Erythroblast (primary cell): ENCODE measurements around the gene OSBPL3.

Experiments
- DNase-seq, 2 experiments: peaks; one replicate each; lab custom pipeline; 2025; lab: John Stamatoyannopoulos, UW
- GATA1 ChIP-seq: IDR thresholded peaks from 2 replicates; pipeline ENCODE4 v1.6.1; 2011; ENCODE audit warnings: low read depth, mild to moderate bottlenecking, control low read depth, low read length, moderate library complexity
- POLR2A ChIP-seq: IDR thresholded peaks from 2 replicates; pipeline ENCODE4 v1.6.1; 2011; ENCODE audit warnings: mild to moderate bottlenecking, low read length

Gene OSBPL3

GRCh38 chr7:24830440-24831050 is 149.4 kb downstream of the OSBPL3 start:
- DNase-seq, result peak; percentile 21 to 35
- no peak for TF ChIP-seq POLR2A
- TF ChIP-seq GATA1, result no peak

- no peak for TF ChIP-seq POLR2A
- TF ChIP-seq GATA1, result no peak
Measured at GRCh38 chr7:24829787-24830186, 150.2 kb downstream of the OSBPL3 start.

GRCh38 chr7:24828891-24829661 is 150.9 kb downstream of the OSBPL3 start:
- TF ChIP-seq GATA1 (no peak), POLR2A (no peak)
- peak; percentile 54 to 80 for DNase-seq

More at GRCh38 chr7:24829787-24830186, 150.2 kb downstream of the OSBPL3 start:
- peak; percentile 55 to 68 for DNase-seq

DNA sequence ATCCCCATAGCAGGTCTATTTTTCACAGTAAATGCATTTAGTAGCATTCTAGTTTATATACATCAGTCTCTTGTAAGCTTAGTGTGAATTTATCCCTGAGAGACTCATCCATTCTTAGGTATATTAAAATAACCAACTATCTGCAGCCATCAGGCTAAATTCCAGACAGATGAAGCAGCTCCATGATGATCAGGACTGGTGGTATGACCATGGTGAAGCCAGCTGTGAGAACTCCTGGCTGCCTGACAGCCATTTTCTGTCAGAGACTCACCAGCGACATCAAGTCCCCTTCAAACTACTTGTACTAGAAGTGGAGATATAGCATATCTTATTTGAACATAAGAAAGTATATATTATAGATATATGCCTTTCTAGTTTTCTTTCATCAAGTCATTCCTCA is 152.4 kb downstream of the OSBPL3 start:
- TF ChIP-seq GATA1 (no peak), POLR2A (no peak)
- no peak for DNase-seq

DNA sequence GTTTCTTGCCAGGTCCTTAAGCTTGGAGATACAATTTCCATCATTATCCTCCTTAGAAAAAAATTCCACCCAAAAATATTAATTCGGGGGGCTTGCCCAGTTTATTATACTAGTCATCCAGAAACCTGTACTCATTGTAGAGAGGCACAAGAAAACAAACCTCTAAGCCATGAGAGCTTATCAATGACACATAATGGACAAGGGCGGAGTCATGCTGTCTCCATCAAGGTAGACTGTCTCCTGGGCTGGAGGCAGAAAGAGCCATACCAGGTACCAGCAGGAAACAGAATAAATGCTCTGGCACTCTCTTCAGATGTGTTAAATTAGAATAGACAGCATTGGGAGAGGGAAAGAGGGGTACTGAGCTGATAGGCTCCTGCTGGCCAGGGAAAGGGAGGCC is 153.0 kb downstream of the OSBPL3 start:
- TF ChIP-seq GATA1, result no peak
- no peak for TF ChIP-seq POLR2A
- DNase-seq, result no peak

- TF ChIP-seq POLR2A, result no peak
- no peak for TF ChIP-seq GATA1
- no peak for DNase-seq
Measured at GRCh38 chr7:24826662-24827020, 153.3 kb downstream of the OSBPL3 start.

DNA sequence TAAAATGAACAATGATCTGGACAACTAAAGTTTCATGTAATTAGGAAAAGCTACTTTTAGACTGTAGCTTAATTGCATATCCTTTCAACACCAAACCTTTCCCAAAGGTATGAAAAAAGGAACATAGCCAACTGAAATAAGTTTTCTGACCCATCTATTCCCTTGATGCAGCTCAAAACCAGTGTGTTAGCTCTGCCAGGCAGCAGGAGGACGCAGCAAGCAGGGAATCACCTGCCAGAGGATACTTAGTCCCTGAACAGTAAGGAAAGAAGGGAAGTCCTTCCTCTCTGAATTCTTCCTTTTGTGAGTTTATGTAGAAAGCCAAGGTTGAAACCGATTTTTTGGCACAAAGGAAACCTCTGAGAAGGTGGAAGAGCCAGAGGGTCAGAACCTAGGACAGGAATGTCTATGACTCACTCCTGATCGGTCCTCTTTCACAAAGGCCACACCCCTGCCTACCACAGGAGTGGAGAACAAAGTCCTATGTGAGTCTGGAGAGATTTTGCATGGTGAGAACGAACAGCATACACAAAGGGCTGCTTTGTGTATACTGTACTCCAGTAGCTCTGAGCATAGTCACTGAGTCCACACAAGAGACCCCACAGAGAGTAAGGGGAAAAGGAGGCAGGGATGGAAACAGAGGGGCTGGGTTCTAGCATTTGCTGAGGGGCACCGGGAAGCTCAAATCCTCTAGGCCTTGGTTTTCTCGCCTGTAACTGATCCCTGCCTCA is 153.9 kb downstream of the OSBPL3 start:
- peak; percentile 16 to 37 for DNase-seq
- no peak for TF ChIP-seq GATA1

- DNase-seq, result no peak
- TF ChIP-seq GATA1, result no peak
- TF ChIP-seq POLR2A, result no peak
Measured at GRCh38 chr7:24825381-24825794, 154.6 kb downstream of the OSBPL3 start.

DNA sequence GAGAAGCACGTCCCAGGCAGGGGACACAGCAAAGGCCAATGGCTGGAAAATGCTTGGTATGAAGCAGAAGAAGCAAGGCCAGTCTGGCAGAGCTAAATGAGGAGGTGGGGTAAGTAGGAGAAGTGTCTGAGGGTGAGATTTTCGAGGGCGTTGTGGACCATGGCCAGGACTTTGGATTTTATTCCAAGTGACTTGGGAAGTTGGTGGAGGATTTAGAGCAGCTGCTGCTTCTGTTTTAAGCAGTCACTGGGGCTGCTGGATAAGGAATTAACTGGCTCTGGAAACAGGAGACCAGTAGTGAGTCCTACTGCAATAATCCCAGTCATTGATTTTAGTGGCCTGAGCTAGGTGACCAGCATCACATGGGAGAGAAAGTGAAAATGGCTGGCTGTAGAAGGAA is 155.1 kb downstream of the OSBPL3 start:
- no peak for DNase-seq
- TF ChIP-seq GATA1, result no peak
- no peak for TF ChIP-seq POLR2A

- DNase-seq, result no peak
- TF ChIP-seq GATA1 (no peak), POLR2A (no peak)
Measured at GRCh38 chr7:24824400-24824799, 155.6 kb downstream of the OSBPL3 start.

GRCh38 chr7:24821754-24822054 is 158.3 kb downstream of the OSBPL3 start:
- no peak for DNase-seq
- TF ChIP-seq GATA1 (no peak), POLR2A (no peak)

GRCh38 chr7:24821045-24821753 is 158.8 kb downstream of the OSBPL3 start:
- DNase-seq, result peak; percentile 84 to 89
- TF ChIP-seq GATA1 (no peak), POLR2A (peak; percentile 50)

DNA sequence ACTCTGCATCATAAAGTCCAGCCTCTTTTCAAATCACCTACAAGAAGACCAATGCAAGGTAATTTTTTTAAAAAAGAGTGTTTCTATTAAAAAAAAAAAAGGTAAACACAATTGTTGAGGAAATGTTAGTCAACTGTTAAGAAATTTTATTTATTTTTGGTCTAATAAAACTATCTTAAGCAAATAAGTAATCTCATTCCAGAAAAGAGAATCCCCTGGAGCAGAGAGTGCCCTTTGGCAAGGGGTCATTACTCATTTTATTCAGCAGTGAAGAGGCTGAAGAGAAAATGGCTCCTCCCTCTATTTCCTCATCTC is 159.3 kb downstream of the OSBPL3 start:
- no peak for DNase-seq
- TF ChIP-seq POLR2A (no peak), GATA1 (no peak)

GRCh38 chr7:24819916-24820689 is 159.9 kb downstream of the OSBPL3 start:
- DNase-seq, result peak; percentile 87 to 92
- TF ChIP-seq GATA1 (no peak), POLR2A (no peak)
